GM23248 (cell line): ENCODE measurements around the gene ARHGAP10. TPM values are rescaled to one million over a fixed set of nuclear protein-coding genes. Genes with fewer than 3 reads are reported as not detected.

ENCODE experiments used
- DNase-seq: peaks from one replicate; pipeline ENCODE4 v3.0.0-alpha.2; 2015
- H2AFZ ChIP-seq: fragments of 200-600 bp; sonication (generic); 2 replicates; pipeline ENCODE4 v1.6.1; 2016; ENCODE audit warnings: antibody characterized with exemption
- H3F3A ChIP-seq: fragments of 200-600 bp; sonication (generic); 2 replicates; pipeline ENCODE4 v1.6.1; 2016; ENCODE audit warnings: mild to moderate bottlenecking, antibody characterized with exemption, mixed run types; ENCODE audit not compliant: insufficient read depth
- H3K27ac ChIP-seq: fragments of 200-600 bp; sonication (generic); 2 replicates; pipeline ENCODE4 v1.5.1; 2016; ENCODE audit warnings: mild to moderate bottlenecking
- H3K27me3 ChIP-seq: fragments of 200-600 bp; sonication (generic); replicated peaks from 2 replicates; pipeline ENCODE4 v1.6.1; 2016; ENCODE audit warnings: mild to moderate bottlenecking; ENCODE audit not compliant: insufficient read depth
- H3K36me3 ChIP-seq: fragments of 200-600 bp; sonication (generic); 2 replicates; pipeline ENCODE4 v1.6.1; 2016; ENCODE audit warnings: low read depth, mild to moderate bottlenecking
- H3K4me1 ChIP-seq: fragments of 200-600 bp; sonication (generic); 2 replicates; pipeline ENCODE4 v1.6.1; 2016; ENCODE audit warnings: mild to moderate bottlenecking; ENCODE audit not compliant: insufficient read depth
- H3K4me2 ChIP-seq: fragments of 200-600 bp; sonication (generic); one replicate; pipeline ENCODE4 v1.6.1; 2016; ENCODE audit warnings: mild to moderate bottlenecking; ENCODE audit not compliant: unreplicated experiment
- H3K4me3 ChIP-seq: fragments of 200-600 bp; sonication (generic); 2 replicates; pipeline ENCODE4 v1.5.1; 2016; ENCODE audit warnings: mild to moderate bottlenecking
- H3K79me2 ChIP-seq: fragments of 200-600 bp; sonication (generic); 2 replicates; pipeline ENCODE4 v1.6.1; 2016; ENCODE audit warnings: mild to moderate bottlenecking; ENCODE audit not compliant: insufficient read depth
- H3K9ac ChIP-seq: fragments of 200-600 bp; sonication (generic); 2 replicates; pipeline ENCODE4 v1.6.1; 2016; ENCODE audit warnings: mild to moderate bottlenecking
- H3K9me2 ChIP-seq: fragments of 200-600 bp; sonication (generic); 2 replicates; pipeline ENCODE4 v1.6.1; 2016; ENCODE audit warnings: mixed run types, mild to moderate bottlenecking, moderate library complexity; ENCODE audit not compliant: insufficient read depth
- H3K9me3 ChIP-seq: fragments of 200-600 bp; sonication (generic); one replicate; pipeline ENCODE4 v1.6.1; 2017; ENCODE audit warnings: low read depth
- H4K20me1 ChIP-seq: fragments of 200-600 bp; sonication (generic); 2 replicates; pipeline ENCODE4 v1.6.0; 2016; ENCODE audit not compliant: insufficient read depth
- EZH2 ChIP-seq: fragments of 200-600 bp; sonication (generic); IDR thresholded peaks from 2 replicates; pipeline ENCODE4 v1.6.1; 2018; ENCODE audit warnings: antibody characterized with exemption, mild to moderate bottlenecking; ENCODE audit not compliant: insufficient read depth, poor library complexity, severe bottlenecking
- EZH2phosphoT487 ChIP-seq: fragments of 200-600 bp; sonication (generic); IDR thresholded peaks from 2 replicates; pipeline ENCODE4 v1.6.1; 2018; ENCODE audit warnings: antibody characterized with exemption, moderate library complexity, mild to moderate bottlenecking, low read depth; ENCODE audit not compliant: insufficient read depth
- WGBS, 2 experiments: methylation state at CpG; one replicate each; pipeline ENCODE4 v1.1.6; 2015 to 2017; ENCODE audit warnings: low lambda C conversion rate in 2 of 2, low coverage in 1 of 2; ENCODE audit errors: missing lambda C conversion rate in 2 of 2; 5-methylcytosine and 5-hydroxymethylcytosine counted together
- in situ Hi-C: fragments of 300-500 bp; cut with MboI; formaldehyde crosslinking; loops from 2 replicates; pipeline ENCODE4 v1.15.0; 2020
- polyA plus RNA-seq: library from polyadenylated mRNA; unstranded; fragments of >200 nt; fragmentation: Nextera tagmentation; extraction: Ambion mirVana; gene quantifications from 2 replicates; pipeline ENCODE4 v1.2.1, GENCODE V29; 2016
- total RNA-seq: library from RNA; depleted of rRNA; stranded (reverse); fragments of >200 nt; shearing (Covaris generic); gene quantifications from 2 replicates; pipeline ENCODE4 v1.2.3, GENCODE V29; 2014

ARHGAP10 gene
- total and polyA plus RNA-seq, 2 experiments from 2014 or later: 19.5 to 24.8 TPM

DNA sequence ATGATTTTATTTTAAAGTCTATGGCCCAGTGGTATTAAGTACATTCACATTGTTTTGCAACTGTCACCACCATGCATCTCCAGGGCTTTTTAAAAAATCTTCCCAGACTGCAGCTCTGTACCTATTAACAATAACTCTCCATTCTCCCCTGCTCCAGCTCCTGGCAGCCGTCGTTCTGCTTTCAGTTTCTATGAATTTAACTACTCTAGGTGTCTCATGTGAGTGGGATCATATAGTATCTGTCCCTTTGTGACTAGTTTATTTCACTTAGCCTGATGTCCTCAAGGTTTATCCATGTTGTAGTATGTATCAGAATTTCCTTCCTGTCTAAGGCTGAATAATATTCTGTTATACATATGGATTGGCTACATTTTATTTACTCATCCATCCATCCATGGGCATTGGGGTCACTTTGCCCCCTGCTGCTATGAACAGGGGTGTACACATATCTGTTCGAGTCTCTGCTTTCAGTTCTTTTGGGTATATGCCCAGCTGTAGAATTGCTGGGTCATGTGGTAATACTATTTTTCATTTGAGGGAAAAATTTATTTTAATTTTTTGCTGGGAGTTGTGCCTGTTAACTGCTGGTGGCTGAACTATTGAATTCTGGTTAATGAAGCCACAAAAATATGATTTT, 131.3 kb downstream of the ARHGAP10 start:
- no peak overlapping the region for H3K4me3 ChIP-seq
- in situ Hi-C loops: loop anchor here (25.0 kb wide), 2 partner anchors 526 to 701 kb away; no protein-coding TSS in a partner anchor
- H3K27me3 ChIP-seq: no peaks in the 10 kb centered on the region
- H3F3A ChIP-seq: peaks cover 22% of the 10 kb centered on the region
- H4K20me1 ChIP-seq: no peaks in the 10 kb centered on the region; the same call in 1 of the 2 replicates
- 78 to 86% methylated on average over 3 of the region's 3 CpGs for WGBS, 2 experiments
- no peak for DNase-seq
- H3K9me2 ChIP-seq: no peaks in the 10 kb centered on the region
- H3K9me3 ChIP-seq: no peaks in the 10 kb centered on the region
- no peak overlapping the region for H2AFZ ChIP-seq
- TF ChIP-seq EZH2phosphoT487 (no peak), EZH2 (no peak)
- H3K4me2 ChIP-seq: no peak overlapping the region
- H3K36me3 ChIP-seq: peaks cover 11% of the 10 kb centered on the region; the same call in 1 of the 2 replicates
- H3K4me1 ChIP-seq: peaks cover 35% of the 10 kb centered on the region
- H3K27ac ChIP-seq: no peak overlapping the region
- H3K79me2 ChIP-seq: peaks cover 18% of the 10 kb centered on the region
- no peak overlapping the region for H3K9ac ChIP-seq

DNA sequence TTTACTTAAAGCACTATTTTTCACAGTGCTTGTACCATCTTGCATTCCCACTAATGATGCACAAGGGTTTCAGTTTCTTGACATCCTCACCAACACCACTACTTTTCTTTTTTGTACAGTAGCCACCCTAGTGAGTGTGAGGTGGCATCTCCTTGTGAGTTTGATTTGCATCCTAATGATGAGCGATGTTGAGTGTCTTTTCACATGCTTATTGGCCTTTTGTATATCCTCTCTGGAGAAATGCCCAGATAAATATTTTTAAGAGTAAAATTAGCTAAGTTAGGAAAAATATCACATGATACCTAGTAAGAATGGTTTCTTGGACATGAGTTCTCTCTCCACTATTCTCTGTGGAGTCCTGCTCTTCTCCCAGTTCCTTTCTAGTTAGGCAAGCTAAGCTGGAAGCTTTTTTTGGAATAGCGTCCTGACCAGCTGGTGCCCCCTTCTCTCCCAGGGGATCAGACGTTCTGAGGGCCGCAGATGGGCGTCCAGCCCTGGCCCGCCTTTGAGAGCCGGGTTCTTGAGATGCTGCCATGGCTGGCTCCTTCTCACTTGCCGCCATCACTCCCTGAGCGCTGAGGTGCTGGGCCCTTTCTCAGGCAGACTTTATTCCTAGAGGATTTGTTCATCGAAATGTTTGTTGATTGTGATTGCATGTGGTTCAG, 132.1 kb downstream of the ARHGAP10 start:
- Histone ChIP-seq H4K20me1 (no peaks in the 10 kb centered on the region; the same call in 1 of the 2 replicates), H3K4me1 (peaks cover 35% of the 10 kb centered on the region), H2AFZ (no peak overlapping the region), H3K36me3 (peaks cover 11% of the 10 kb centered on the region; the same call in 1 of the 2 replicates), H3K9me2 (no peaks in the 10 kb centered on the region), H3K4me2 (no peak overlapping the region), H3F3A (peaks cover 22% of the 10 kb centered on the region), H3K79me2 (peaks cover 25% of the 10 kb centered on the region), H3K27me3 (no peaks in the 10 kb centered on the region), H3K27ac (no peak overlapping the region), H3K9ac (no peak overlapping the region), H3K4me3 (no peak overlapping the region), H3K9me3 (no peaks in the 10 kb centered on the region)
- in situ Hi-C loops: loop anchor here (25.0 kb wide), 2 partner anchors 527 to 702 kb away; no protein-coding TSS in a partner anchor
- 84 to 86% methylated on average over 10 of the region's 10 CpGs for WGBS, 2 experiments
- TF ChIP-seq EZH2 (no peak), EZH2phosphoT487 (no peak)
- DNase-seq: peak; percentile 39

DNA sequence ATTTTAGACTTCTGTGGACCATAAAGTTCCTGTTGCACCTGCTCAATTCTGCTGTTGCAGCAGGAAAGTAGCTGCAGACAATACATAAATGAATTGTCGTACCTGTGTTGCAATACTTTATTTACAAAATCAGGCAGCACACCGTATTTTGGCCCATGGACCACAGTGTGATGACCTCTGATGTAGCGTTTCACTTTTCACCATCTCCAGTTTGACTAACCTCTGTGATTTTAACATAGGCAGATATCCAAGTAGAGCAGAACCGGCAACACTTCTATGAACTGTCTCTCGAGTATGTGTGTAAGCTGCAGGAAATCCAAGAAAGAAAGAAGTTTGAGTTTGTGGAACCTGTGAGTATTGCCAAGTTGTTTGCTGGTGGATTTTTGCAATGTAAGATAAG, 132.7 kb downstream of the ARHGAP10 start:
- WGBS, 2 experiments: 57 to 58% methylated on average over 5 of the region's 5 CpGs
- H3K4me3 ChIP-seq: no peak overlapping the region
- H4K20me1 ChIP-seq: no peaks in the 10 kb centered on the region; the same call in 1 of the 2 replicates
- H3K79me2 ChIP-seq: peaks cover 28% of the 10 kb centered on the region
- no peaks in the 10 kb centered on the region for H3K9me3 ChIP-seq
- H3K27me3 ChIP-seq: no peaks in the 10 kb centered on the region
- no peak overlapping the region for H3K27ac ChIP-seq
- TF ChIP-seq EZH2: no peak
- no peak for TF ChIP-seq EZH2phosphoT487
- H3K9ac ChIP-seq: no peak overlapping the region
- no peak overlapping the region for H2AFZ ChIP-seq
- H3K4me1 ChIP-seq: peaks cover 35% of the 10 kb centered on the region
- H3K4me2 ChIP-seq: no peak overlapping the region
- in situ Hi-C loops: loop anchor here (5.0 to 25.0 kb wide), 3 partner anchors 157 to 702 kb away; no protein-coding TSS in a partner anchor
- H3K9me2 ChIP-seq: no peaks in the 10 kb centered on the region
- DNase-seq: peak; percentile 12
- peaks cover 22% of the 10 kb centered on the region for H3F3A ChIP-seq
- peaks cover 11% of the 10 kb centered on the region; the same call in 1 of the 2 replicates for H3K36me3 ChIP-seq

DNA sequence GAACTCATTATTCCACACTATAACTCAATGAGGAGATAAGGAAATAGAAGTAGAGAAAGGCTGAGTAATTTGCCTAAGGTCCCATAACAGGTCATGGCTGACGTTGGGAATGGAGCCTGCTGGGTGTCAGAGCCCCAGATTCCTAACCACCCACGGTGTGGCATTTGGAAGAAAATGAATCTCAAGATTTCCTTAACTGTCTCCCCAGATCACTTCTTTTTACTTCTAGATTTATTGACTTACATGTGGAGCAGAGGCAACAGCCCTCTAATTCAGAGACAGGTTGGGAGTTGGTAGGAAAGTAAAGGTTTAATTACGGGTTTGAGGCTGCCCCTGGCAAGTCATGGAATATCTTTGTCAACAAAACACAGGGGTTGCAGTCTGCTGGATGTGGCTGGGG, 134.0 kb downstream of the ARHGAP10 start:
- Histone ChIP-seq H3K36me3 (peaks cover 11% of the 10 kb centered on the region; the same call in 1 of the 2 replicates), H4K20me1 (no peaks in the 10 kb centered on the region; the same call in 1 of the 2 replicates), H3K27ac (peak overlapping the region; percentile 62), H3K4me2 (peak overlapping the region; percentile 59), H3K4me3 (peak overlapping the region; percentile 4; the same call in 1 of the 2 replicates), H3K79me2 (peaks cover 37% of the 10 kb centered on the region), H3K9me2 (no peaks in the 10 kb centered on the region), H3K9me3 (no peaks in the 10 kb centered on the region), H3K9ac (peak overlapping the region; percentile 44), H3K27me3 (no peaks in the 10 kb centered on the region), H2AFZ (no peak overlapping the region), H3F3A (peaks cover 22% of the 10 kb centered on the region), H3K4me1 (peaks cover 35% of the 10 kb centered on the region)
- no peak for TF ChIP-seq EZH2phosphoT487
- no peak for TF ChIP-seq EZH2
- peak; percentile 69 for DNase-seq
- 39 to 40% methylated on average over 3 of the region's 3 CpGs for WGBS, 2 experiments
- in situ Hi-C loops: loop anchor here (5.0 to 25.0 kb wide), 3 partner anchors 159 to 704 kb away; no protein-coding TSS in a partner anchor
